DOHH2 (cell line): ENCODE results near the gene ABI1.

Source experiments
- CTCF ChIP-seq: fragments of 200-600 bp; sonication (generic); IDR thresholded peaks from one replicate; pipeline ENCODE4 v1.5.1; 2014; ENCODE audit warnings: antibody characterized with exemption, mild to moderate bottlenecking, low read depth, low read length; ENCODE audit not compliant: poor library complexity, severe bottlenecking
- EZH2phosphoT487 ChIP-seq: fragments of 200-600 bp; sonication (generic); IDR thresholded peaks from 2 replicates; pipeline ENCODE4 v1.6.1; 2017; ENCODE audit warnings: borderline replicate concordance, mild to moderate bottlenecking, antibody characterized with exemption, low read length, moderate library complexity, mixed read lengths

DNA sequence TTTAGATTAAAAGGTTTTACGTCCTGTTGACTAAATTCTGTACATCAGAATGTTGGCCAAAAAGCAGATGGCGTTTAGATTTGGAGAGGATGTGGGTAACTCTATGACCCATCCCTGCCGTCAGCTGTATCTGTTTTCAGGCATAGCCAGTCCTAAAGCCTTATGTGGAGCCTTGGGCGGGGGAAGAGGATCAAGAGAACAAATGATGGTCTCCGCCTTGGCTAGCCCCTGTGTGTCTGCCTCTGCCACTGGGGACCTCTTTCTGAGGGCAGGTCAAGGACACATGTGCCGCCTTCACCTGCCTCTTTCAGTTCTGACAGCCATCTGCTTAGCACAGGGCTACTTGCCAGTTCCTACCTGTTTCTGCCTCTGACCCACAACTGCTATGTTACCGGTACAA, 139.2 kb downstream of the ABI1 start:
- TF ChIP-seq CTCF (no peak), EZH2phosphoT487 (no peak)
